NCI-H2029 treated with DMSO at 0.1 percent for 48 hours (cell line): ENCODE measurements around the gene TNFRSF1B.

Source experiments
- DNase-seq: peaks from one replicate; lab custom pipeline; 2025; lab: John Stamatoyannopoulos, UW

Gene TNFRSF1B

DNA sequence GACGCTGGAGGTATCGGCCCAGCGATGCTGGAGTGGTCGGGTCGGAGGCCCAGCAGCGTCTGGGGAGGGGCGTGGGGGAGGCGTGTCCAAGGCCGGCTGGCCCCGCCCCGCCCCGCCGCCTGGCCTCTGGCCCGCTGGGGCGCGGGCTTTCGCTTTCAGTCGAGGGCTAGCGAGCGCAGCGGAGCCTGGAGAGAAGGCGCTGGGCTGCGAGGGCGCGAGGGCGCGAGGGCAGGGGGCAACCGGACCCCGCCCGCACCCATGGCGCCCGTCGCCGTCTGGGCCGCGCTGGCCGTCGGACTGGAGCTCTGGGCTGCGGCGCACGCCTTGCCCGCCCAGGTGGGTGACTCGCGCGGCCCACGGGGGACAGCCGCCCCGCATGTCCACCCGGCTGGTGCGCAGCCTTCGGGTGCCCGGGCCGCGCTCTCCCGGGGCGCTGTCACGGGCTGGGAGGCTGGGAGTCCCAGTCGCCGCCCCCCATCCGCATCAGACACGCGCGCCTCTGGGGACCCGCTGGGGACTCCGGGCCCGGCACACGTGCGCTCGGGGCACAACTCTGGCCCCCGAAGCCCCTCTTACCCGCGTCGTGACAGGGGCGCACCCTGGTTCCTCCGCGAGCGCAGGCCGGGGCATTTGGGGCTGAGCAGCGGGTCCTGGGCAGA is at the start of gene TNFRSF1B:
Gene TNFRSF1B (plus strand): TSS at position 158 of the 659 bp plus-strand sequence. CDS start 101 bp downstream, at position 259.
- DNase-seq, result no peak

DNA sequence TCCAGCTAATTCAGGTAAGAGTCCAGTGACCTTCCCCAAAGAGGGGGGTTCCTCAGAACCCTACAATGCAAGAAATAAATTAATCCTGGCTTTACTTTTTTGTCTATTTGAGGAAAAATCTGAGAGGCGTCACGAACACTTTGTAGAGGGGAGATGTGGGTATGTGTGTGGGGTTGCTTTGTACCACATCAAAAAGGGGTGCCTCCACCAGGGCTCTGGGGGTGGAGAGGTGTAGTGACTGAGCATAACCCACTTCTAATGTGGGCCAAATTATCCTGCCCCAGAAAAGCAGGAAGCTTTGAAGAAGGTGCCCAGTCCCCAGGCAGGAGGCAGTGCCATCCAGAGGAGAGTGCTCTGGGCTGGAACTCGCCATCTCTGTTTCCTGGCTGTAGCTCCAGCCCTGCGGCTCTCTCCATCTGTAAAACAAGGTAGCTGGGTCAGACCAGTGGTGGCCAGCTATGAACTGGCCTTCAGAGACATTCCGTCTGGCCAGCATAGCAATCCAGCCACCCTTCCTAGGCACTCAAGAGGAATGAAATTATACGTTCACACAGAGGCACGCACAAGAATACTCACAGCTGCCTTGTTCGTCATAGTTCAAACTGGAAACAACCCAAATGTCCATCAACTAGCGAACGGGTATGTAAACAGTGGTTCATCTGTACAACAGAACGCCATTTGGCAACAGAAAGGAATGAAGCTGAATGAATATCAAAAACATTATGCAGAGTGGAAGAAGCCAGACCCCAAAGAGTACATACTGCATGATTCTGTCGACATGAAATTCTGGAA is 45.4 kb upstream of the TNFRSF1B start:
- DNase-seq, result no peak

DNA sequence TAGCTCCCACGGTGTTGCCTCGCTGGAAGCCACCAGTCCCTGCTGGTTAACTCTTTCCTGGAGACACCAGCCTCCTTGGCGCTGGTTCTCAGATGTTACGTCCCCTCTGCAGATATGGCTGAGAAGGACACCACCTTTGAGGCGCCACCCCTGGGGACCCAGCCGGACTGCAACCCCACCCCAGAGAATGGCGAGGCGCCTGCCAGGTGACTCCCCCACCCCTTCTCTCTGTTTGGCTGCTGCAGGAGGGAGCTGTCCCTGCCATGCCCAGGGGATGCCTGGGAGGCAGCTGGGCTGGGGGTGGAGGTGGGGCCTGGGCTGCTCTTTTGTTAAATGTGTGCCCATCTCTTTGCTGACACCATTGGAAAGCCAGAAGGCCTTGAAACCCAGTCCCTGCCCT is 43.6 kb upstream of the TNFRSF1B start:
- DNase-seq, result no peak

DNA sequence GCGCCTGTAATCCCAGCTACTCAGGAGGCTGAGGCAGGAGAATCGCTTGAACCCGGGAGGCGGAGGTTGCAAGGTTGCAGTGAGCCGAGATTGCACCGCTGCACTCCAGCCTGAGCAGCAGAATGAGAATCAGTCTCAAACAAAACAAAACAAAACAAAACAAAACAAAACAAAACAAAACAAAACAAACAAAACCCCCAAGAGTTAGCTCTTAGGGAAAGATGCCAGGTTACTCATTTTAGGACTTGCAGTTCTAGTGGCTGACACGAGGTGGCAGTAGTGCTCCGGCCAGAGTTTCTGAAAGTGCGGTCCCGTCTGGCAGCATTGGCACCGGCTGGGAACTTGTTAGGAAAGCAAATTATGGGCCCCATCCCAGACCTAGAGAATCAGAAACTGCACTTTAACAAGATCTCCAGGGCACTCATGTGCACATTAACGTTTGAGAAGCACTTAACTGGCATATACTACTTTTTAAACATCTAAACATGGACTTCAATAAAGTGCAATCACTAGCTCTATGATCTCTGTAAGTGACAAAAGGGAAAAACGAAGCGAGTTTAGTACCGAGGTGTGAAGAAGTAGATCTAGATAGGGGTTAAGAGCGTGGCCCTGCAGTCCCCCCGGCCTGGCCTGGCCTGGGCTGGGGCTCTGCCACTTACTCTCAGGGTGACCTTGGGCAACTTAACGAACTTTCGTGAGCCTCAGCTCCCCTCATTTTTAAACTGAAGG is 41.9 kb upstream of the TNFRSF1B start:
- peak; percentile 40 for DNase-seq

DNA sequence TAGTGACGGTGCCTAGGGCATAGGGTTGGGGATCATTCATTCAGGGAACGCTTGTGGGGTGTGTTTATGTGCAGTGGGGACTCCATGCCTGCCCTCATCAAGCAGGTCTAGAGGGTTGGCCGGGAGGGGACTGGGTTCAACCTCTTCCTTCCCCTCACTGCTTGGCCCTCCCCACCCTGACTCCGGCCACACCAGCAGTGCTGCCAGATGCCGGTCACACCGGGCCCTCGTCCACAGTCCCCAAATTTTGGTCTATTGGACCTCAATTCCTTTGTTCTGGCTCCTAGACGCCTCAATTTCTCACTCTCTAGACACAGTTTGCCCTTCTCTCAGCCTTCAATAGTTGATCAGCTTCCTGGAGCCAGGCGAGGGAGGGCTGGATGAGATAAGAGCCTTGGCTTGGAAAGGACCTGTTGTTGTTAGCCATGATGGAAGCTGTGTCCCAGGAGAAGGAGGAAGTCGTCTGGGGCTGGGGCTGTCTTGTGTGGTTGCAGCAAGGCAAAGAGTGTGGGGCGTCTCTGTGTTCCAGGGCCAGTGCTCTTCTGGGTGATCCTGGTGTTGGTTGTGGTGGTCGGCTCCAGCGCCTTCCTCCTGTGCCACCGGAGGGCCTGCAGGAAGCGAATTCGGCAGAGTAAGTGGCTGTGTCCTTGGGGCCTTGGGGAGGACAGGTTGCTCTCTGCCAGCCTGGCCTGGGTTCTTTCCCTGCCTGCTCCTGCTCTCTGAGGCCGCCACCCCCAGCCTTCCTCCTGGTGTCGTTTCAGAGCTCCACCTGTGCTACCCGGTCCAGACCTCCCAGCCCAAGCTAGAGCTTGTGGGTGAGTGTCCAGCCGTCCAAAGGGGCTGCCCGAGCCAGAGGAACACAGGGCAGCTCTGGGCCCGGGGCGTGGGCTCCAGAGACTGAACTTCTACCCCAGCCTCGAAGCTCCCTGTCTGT is 41.1 kb upstream of the TNFRSF1B start:
- DNase-seq, result no peak

DNA sequence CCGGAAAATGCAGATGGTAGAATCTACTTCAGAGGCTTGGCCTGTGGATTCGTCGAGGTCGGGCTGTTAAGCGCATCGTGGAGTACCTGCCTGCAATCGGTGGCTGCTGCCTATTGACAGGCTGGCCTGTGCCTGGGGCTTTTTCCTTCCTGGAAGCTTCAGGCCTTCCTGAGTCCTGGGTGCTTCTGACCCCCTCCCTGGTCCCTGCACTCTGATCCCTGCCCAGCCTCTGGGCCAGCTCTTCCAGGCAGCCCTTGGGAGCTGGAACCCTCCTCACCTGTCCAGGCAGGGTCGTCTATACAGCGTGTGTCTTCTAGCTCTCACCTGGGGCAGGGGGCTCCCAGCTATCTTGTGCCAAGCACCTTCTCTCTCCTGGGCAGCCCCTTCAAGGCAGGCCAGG is 40.0 kb upstream of the TNFRSF1B start:
- DNase-seq, result no peak

DNA sequence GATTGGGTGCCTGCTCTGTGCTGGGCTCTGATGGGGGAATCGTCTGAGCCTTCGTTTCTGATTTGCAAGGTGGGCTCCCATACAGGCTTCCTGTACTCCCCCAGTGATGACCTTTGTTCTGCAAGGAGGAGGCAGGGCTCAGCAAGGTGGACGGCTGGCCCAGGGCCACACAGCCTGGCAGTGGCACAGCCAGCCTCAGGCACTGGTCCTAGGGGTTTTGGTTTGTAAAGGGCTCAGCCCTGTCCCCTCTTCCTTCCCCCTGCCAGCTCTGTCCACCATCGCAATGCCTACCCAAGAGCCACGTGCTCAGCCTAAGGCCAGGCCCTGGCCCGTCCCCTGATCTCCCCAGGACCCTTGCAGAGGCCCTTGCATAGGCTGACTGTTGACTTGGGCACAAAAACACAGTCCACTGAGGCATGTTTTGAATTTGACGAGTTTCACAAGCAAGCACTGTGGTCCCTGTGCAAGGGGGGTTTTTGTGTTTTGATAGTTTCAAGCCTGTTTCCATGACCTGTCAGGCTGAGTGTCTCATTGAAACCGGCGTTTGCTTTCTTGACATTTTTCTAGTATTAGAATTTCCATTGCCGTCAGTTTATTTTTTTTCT is 39.5 kb upstream of the TNFRSF1B start:
- DNase-seq, result no peak

DNA sequence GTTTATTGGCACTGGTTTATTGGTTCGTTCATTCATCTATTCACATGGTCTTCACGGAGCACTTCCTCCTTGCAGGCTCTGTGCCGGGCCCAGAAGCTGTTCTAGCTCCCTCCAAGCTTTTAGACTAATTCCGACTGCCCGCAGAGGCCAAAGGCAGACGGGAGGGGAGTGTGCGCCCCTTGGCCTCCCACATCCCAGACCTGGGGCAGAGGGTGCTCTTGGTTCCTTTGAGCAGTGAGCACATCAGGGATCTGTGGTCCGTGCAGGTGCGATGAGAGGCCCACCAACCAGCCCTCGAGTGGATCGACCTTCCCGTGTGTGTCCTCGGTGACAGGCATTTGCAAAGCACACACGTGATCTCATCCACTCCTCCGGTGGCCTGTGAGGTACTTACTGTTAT is 38.7 kb upstream of the TNFRSF1B start:
- no peak for DNase-seq

DNA sequence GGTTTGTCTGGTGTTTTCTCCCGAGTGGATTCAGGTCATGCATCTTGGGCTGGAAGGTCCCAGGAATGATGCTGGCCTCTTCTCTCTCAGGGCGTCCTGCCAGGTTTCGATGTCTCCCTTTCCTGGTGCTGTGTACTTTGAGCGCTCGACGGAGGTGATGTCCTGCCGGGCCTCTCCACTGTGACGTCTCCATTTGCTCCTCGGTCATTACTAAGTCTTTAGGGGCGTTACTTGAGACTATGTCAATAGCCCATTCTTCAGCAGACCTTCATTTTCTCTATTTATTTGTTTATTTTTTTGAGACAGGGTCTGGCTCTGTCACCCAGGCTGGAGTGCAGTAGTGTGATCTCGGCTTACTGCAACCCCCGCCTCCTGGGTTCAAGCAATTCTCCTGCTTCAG is 37.2 kb upstream of the TNFRSF1B start:
- DNase-seq, result no peak

DNA sequence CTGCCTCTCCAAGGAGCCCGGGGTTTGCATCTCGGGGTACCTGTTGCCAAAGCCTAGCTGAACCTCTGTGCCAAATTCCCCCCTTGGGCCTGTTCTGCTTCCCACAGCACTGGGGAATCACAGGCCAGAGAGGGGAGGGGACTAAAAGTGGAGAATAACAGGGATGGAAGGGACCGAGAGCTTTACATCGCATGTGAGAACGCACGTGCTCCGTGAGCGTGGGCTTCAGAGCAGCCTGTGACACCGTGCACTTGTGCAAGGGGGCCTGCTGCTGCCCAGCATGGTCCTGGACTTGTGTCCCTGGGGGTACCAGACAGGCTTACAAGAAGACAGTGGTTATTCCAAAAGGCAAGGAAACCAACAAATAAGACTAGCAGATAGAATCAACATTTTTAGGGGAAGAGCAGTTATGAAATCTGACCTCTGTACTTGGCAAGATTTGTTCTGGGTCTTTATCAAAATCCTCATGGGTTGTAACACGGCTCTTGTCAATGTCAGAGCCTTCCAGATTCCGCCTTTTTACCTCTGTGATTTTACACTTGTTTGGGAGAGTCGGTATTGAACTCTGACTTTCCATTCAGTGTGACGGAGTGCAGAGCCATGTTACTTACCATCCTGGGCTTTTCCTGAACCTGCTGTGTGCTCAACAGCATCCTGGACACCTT is 36.2 kb upstream of the TNFRSF1B start:
- no peak for DNase-seq

DNA sequence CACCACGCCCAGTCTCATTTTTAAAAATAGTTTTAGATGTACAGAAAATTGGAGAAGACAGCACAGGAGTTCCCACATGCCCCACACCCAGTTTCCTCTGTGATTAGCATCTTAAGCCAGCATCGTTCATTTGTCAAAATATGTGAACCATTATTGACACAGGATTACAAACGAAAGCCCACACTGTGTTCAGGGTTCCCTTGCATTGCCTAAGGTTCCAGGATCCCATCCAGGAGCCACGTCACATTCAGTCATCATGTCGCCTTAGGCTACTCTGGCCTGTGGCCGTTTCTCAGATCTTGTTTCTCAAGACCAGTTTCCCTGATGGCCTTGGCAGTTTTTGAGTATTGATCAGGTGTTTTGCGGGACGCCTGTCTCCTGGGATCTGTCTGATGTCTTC is 34.7 kb upstream of the TNFRSF1B start:
- DNase-seq, result no peak

DNA sequence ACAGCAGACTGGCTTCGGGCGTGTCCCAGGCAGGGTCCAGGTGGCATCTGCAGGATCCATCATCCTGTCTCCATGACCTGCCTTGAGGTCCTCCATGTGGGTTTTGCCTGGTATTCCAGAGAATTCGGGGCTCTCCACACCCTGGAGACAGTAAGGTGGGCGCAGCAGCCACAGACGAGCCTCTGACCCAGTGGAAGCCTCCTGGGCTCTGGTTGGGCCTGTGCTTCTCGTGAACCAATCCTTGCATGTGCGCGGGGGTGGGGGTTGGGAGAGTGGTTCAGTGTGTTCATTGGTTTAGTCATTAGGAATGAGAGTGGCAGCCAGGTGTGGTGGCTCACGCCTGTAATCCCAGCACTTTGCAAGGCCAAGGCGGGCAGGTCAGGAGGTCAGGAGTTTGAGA is 32.1 kb upstream of the TNFRSF1B start:
- no peak for DNase-seq

DNA sequence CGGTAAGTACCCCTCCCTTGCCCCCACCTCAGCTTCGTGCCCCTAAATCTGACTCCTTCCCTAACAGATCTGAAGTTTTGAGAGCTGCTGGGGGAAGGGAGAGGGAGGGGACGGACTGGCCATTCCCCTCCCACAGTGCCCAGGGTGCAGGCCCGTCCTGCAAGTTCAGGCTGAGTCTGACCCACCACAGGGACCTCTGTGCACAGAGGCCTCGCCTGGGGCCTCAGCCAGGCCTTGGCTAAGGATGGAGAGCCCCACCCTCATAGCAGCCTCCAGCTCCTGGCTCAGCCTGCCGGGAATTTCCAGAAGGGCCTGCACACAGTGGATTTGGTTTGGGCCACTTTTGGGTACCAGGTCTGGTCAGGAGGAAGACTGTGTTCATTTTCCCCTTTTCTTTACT is 31.2 kb upstream of the TNFRSF1B start:
- DNase-seq, result no peak

DNA sequence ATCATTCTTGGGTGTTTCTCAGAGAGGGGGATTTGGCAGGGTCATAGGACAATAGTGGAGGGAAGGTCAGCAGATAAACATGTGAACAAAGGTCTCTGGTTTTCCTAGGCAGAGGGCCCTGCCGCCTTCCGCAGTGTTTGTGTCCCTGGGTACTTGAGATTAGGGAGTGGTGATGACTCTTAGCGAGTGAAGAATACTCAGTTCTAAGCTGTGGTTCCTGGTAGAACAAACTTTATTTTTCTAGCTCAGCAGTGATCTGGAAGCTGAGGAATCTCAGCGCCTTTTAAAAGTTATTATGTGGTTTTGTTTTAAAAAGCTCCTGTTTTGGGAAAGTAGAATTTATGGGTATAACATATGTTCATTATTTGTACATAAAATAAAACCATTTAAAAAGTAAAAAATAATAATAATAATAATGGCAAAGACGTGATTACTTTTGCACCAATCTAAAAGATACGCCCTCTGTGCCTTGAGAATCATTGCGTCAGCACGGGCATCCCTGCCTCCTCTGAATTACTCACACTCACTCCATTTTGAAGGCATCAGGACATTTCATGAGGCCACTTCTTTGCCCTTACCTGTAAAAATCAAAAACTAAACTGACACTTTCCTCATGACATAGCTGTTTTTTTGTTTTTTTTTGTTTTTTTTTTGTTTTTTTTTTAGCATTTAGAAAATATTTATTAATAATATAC is 29.7 kb upstream of the TNFRSF1B start:
- no peak for DNase-seq

DNA sequence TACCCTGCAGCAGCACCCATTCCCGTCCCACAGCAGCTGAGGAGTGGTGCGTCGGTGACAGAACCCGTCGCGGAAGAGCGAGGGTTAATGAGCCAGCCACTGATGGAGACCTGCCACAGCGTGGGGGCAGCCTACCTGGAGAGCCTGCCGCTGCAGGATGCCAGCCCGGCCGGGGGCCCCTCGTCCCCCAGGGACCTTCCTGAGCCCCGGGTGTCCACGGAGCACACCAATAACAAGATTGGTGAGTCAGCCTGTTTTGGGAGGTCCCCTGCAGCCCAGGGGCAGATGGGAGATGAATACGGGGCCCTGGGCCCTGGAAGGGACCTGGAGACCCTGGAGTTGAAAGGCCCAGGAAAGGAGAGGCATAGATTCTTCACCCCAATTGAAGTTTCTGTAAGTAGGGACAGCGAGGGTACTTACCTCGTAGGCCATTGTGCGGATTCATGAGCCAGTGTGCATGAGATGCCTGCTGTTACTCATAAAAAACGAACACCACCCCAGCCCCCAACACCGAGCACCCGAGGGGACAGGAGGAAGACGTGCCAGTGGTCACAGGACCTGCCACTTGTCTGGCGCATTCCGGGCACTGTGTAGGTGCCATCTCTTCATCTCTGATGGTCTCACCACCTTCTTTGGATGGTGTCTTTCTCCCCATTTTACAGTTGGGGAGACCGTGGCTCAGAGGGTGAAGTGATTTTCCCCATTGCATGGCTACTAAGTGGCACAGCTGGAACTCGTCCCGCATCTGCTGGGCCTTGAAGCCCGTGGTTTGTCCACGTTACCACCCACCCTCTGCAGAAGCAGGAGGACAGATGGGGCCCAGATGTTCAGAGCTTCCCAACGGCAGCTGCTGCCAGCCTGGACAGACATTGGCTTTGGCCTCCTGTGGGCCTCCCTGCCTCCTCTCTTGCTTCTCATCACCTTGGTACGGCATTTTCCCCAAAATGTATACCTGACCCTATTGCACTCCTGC is 28.3 kb upstream of the TNFRSF1B start:
- DNase-seq, result no peak

DNA sequence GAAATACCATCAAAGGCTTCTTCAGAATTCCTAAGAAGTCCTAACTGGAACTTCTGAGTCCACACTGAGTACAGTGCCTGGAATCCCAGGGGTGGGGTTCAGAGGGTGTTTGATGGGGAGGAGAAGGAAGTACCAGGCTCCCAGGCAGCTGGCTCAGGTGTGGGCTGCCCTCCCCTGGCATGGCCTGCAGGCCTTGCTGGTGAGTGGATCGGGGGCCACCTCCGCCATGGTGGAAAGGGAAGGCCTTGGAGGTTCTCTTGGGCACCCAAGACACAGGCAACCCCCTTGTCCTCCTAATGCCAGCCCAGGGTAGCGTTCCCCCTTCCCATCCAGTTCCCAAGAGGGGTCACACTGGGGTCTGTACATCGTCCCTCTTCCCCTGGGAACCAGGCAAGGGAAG is 26.8 kb upstream of the TNFRSF1B start:
- no peak for DNase-seq

DNA sequence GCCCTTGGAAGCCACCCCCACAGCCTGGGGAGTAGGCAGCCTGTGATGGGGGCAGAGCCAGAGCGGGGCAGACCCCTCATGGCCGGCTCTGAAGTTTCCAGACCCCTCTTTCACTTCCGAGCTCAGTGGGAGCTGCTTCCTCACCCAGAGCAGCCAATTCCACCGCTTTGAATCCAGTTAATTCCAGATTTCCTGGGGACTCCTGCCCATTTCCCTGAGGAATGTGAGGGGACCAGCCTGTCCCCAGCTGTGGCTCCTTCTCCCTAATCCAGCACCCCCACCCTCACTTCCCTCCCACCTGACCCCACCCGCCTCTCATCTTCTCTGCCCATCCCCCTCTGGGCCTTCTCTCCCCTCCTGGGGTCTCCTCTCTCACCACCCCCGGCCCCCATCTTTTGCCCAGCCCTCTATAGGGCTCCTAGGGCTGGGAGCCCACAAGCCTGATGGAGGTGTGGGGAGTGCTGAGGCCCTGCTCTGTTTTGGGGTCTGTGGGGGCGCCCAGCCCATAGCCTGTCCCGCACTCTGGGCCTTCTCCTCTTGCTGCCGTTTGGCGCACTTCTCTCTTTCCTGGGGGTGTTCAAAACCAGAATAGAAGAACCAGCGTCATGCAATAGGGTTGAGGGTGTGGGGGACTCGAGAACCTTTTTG is 26.2 kb upstream of the TNFRSF1B start:
- no peak for DNase-seq

DNA sequence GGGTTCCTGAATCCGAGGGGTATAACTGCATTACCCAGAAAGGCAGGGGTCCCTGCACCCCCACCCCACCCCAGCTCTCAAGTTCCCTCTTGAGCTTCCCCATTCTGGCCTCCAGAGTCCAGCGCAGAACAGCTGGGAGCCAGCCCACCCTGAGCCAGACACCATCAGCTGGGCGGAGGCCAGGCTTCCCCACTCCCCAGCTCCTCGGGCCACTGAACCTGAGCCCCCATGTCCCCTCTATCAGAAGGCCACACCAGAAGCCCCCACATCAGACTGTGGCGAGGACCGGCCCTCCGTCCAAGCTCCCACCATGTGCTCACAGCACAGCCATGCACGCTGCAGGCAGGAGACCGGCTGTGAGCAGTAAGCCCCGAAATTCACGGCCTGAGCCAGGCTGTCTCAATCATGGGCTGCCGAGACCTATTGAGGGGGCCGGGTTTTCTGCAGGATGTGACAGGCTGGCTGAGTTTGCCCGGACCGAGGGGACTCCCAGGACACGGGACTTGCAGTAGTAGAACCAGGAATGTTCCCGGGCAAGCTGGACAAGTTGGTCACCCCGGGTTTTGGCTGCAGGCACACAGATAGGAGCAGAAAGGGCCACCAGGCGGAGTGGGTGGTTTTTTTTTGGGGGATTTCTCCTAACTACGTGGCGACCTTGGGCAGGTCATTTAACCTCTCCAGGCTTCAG is 25.5 kb upstream of the TNFRSF1B start:
- no peak for DNase-seq
